Astrocyte of the spinal cord (primary cell): Measurements from ENCODE around the gene GRIN2A.

Experiments
- DNase-seq: peaks from one replicate; pipeline ENCODE4 v3.0.0; 2011; ENCODE audit warnings: low read depth, low spot score
- H3K4me3 ChIP-seq: 2 replicates; pipeline ENCODE4 v1.5.1; 2011; ENCODE audit warnings: low read depth, mild to moderate bottlenecking, low read length, moderate library complexity
- in situ Hi-C: cut with HindIII; loops from 2 replicates; pipeline ENCODE4 v1.10.0; 2017; ENCODE audit warnings: low sequenced_read_pairs
- TF ChIP-seq, protein P1 (sequence below): IDR thresholded peaks from 2 replicates; pipeline ENCODE4 v1.5.1; 2012; ENCODE audit warnings: low read depth, mild to moderate bottlenecking, low read length, inconsistent platforms

Gene GRIN2A

DNA sequence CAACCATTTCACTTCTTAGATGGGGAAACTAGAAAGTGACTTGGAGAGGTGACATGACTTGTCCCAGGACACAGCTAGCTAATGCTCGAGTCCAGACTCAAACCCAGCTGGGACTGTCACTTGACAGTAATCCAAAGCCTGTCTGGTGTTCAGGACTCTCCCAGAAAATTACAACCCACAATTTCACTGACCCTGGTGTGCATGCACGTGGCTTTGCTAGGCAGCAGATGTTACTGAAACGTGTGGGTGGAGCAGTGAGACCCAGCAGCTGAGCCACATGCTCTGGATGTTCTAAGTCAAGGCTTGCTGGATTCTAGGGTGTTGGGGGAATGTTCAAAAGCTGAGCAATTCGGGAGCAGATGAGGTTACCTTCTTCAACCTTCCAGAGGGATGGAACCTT, 364.6 kb downstream of the GRIN2A start:
- TF ChIP-seq, protein P1, sequence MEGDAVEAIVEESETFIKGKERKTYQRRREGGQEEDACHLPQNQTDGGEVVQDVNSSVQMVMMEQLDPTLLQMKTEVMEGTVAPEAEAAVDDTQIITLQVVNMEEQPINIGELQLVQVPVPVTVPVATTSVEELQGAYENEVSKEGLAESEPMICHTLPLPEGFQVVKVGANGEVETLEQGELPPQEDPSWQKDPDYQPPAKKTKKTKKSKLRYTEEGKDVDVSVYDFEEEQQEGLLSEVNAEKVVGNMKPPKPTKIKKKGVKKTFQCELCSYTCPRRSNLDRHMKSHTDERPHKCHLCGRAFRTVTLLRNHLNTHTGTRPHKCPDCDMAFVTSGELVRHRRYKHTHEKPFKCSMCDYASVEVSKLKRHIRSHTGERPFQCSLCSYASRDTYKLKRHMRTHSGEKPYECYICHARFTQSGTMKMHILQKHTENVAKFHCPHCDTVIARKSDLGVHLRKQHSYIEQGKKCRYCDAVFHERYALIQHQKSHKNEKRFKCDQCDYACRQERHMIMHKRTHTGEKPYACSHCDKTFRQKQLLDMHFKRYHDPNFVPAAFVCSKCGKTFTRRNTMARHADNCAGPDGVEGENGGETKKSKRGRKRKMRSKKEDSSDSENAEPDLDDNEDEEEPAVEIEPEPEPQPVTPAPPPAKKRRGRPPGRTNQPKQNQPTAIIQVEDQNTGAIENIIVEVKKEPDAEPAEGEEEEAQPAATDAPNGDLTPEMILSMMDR = no peak
- in situ Hi-C loops = no loop called here
- H3K4me3 ChIP-seq = no peak overlapping the region
- DNase-seq = no peak

DNA sequence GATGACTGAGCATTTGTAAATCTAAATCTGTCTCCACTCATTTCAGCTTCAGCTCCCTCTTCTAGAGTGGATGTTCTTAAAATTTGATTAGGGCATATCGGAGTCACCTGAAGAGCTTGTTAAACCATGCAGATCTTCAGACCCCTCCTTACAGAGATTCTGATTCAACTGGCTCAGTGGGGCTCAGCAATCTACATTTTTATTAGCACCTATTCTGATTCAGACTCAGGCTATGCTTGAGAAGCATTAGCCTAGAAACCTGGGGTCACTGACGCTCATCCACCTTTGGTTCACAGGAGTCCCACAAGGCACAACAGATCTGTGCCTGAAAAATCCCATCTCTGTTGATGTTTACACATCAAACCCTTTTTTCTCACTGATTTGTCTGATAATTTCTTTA, 365.6 kb downstream of the GRIN2A start:
- no peak overlapping the region for H3K4me3 ChIP-seq
- DNase-seq = no peak
- in situ Hi-C loops = no loop called here
- TF ChIP-seq, protein P1 = no peak

DNA sequence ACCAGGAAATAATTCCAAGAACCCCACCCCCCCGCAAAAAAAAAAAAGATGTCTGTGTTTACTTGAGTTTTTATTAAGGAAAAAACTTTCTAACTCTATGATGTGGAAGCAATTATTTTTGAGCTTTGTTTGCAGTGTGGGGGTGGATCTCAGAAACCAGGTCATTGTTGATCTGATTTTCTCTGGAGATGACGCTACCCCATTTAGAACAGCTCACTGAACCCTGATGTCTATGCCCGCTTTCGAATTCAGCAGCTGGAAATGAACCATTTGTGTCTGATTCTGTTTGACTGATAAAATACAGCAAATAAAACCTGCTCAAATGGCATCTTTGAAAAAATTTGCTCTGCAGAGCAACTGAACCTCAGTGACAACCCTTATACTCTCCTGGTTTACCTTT, 368.6 kb downstream of the GRIN2A start:
- in situ Hi-C loops = no loop called here
- DNase-seq = no peak
- no peak overlapping the region for H3K4me3 ChIP-seq
- TF ChIP-seq, protein P1 = no peak

DNA sequence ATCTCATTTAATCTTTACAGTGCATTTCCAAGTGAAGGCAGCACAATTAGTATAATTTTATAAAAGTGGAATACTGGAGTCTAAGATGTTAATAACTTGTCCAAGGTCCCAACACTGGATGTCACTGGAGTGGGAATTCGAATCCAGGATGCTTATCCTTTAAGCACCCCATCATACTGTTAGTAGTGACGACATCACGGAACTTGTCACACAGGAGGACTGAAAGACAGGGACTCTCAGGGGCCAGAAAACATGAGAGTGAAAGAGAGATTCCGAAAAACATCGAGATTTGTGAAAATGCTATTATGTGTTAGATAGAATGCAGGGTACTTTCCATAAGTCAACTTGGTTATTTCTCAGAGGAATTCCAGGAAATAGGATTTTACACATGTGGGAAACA, 374.0 kb downstream of the GRIN2A start:
- H3K4me3 ChIP-seq = no peak overlapping the region
- TF ChIP-seq, protein P1 = no peak
- DNase-seq = no peak
- in situ Hi-C loops = no loop called here

DNA sequence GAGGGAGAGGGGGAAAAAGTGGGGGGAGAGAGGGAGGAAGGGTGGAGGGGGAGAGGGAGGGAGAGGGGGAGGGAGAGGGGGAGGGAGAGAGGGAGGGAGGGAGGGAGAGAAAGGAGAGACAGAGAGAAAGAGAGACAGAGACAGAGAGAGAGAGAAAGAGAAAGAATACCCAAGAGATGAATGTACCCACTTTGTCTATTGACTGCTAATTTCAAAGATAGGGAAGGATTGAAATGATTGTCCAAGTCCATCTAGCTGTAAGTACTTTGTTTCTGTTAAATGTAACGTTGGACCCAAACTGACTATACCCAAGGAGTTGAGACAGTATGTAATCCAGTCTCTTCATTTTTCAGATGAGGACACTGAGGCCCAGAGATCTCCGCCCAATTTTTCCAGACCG, 374.9 kb downstream of the GRIN2A start:
- no peak for DNase-seq
- TF ChIP-seq, protein P1 = no peak
- H3K4me3 ChIP-seq = no peak overlapping the region
- in situ Hi-C loops = no loop called here

DNA sequence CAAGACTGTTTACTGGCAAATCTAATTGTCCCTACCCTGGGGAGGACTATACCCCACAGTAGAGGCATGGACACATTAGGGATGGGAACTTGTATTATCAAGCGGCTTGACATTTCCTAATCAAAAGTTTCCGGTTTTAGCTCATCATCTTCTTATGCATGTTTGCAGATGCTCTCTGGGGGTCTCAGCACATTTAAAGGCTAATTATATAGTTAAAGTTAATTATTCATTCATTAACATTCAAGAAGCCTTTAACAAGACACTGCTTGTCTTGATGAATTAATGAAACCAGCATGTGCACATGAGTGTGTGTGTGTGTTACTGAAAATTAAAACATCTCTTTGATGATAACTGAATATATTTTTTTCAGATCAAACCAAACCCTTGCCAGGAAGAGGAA, 377.1 kb downstream of the GRIN2A start:
- H3K4me3 ChIP-seq = no peak overlapping the region
- in situ Hi-C loops = no loop called here
- no peak for DNase-seq
- TF ChIP-seq, protein P1 = no peak

DNA sequence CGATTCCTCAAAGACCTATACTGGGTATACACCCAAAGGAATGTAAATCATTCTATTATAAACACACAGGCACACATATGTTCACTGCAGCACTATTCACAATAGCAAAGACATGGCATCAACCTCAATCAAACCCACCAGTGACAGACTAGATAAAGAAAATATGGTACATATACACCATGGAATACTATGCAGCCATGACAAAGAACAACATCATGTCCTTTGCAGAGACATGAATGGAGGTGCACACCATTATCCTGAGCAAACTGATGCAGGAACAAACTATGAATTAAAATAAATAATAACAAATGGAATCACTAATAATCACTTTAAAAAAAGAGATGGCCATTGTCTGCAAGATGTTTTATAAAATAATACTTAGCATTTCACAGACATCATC, 380.1 kb downstream of the GRIN2A start:
- H3K4me3 ChIP-seq = no peak overlapping the region
- TF ChIP-seq, protein P1 = no peak
- DNase-seq = no peak
- in situ Hi-C loops = no loop called here
